ENCODE data around the gene GRIP2.

The GRIP2 gene

GRCh38 chr3:14523792-14524191 is 16.4 kb downstream of the GRIP2 start:
- no peak overlapping the region for H3K4me3 ChIP-seq (ENCODE audit: control insufficient read depth, low read depth, low read length)
- no peak for TF ChIP-seq CTCF (conservative IDR thresholded peaks at IDR 0.05; ENCODE audit: control insufficient read depth, insufficient read depth, low read depth, low read length)
- peak; percentile 66 for DNase-seq (ENCODE audit: low read depth)

- H3K4me3 ChIP-seq (ENCODE audit: control insufficient read depth, low read depth, low read length): no peak overlapping the region
- TF ChIP-seq CTCF (conservative IDR thresholded peaks at IDR 0.05; ENCODE audit: control insufficient read depth, insufficient read depth, low read depth, low read length): no peak
- DNase-seq (ENCODE audit: low read depth): no peak
These were observed 17.4 kb downstream of the GRIP2 start for GRCh38 chr3:14522768-14523167.

GRCh38 chr3:14522129-14522691 is 17.9 kb downstream of the GRIP2 start:
- DNase-seq (ENCODE audit: low read depth): no peak

GRCh38 chr3:14521611-14522010 is 18.5 kb downstream of the GRIP2 start:
- no peak overlapping the region for H3K4me3 ChIP-seq (ENCODE audit: control insufficient read depth, low read depth, low read length)
- TF ChIP-seq CTCF (conservative IDR thresholded peaks at IDR 0.05; ENCODE audit: control insufficient read depth, insufficient read depth, low read depth, low read length): no peak
- no peak for DNase-seq (ENCODE audit: low read depth)

More at GRCh38 chr3:14522129-14522691, 17.9 kb downstream of the GRIP2 start:
- H3K4me3 ChIP-seq (ENCODE audit: control insufficient read depth, low read depth, low read length): no peak overlapping the region
- TF ChIP-seq CTCF (conservative IDR thresholded peaks at IDR 0.05; ENCODE audit: control insufficient read depth, insufficient read depth, low read depth, low read length): no peak

- DNase-seq (ENCODE audit: low read depth): no peak
- H3K4me3 ChIP-seq (ENCODE audit: control insufficient read depth, low read depth, low read length): no peak overlapping the region
- TF ChIP-seq CTCF (conservative IDR thresholded peaks at IDR 0.05; ENCODE audit: control insufficient read depth, insufficient read depth, low read depth, low read length): no peak
These were observed 19.2 kb downstream of the GRIP2 start for GRCh38 chr3:14520967-14521366.

GRCh38 chr3:14520149-14520548 is 20.0 kb downstream of the GRIP2 start:
- TF ChIP-seq CTCF (conservative IDR thresholded peaks at IDR 0.05; ENCODE audit: control insufficient read depth, insufficient read depth, low read depth, low read length): no peak
- no peak overlapping the region for H3K4me3 ChIP-seq (ENCODE audit: control insufficient read depth, low read depth, low read length)
- no peak for DNase-seq (ENCODE audit: low read depth)

GRCh38 chr3:14519406-14519805 is 20.7 kb downstream of the GRIP2 start:
- no peak for TF ChIP-seq CTCF (conservative IDR thresholded peaks at IDR 0.05; ENCODE audit: control insufficient read depth, insufficient read depth, low read depth, low read length)

More at GRCh38 chr3:14519406-14519805, 20.7 kb downstream of the GRIP2 start:
- DNase-seq (ENCODE audit: low read depth): no peak
- H3K4me3 ChIP-seq (ENCODE audit: control insufficient read depth, low read depth, low read length): no peak overlapping the region
